Smooth muscle cell (in vitro differentiated cells): ENCODE results near the gene SLC25A22. TPM values are rescaled to one million over a fixed set of nuclear protein-coding genes. Genes with fewer than 3 reads are reported as not detected.

Experiments used
- DNase-seq: peaks from one replicate; lab custom pipeline; 2025; ENCODE audit not compliant: unreplicated experiment; lab: John Stamatoyannopoulos, UW
- H2AFZ ChIP-seq: fragments of 200-600 bp; sonication (generic); 2 replicates; pipeline ENCODE4 v1.6.0; 2016; ENCODE audit warnings: antibody characterized with exemption, low read depth, mild to moderate bottlenecking
- H3F3A ChIP-seq: fragments of 200-600 bp; sonication (generic); 2 replicates; pipeline ENCODE4 v1.6.0; 2017; ENCODE audit warnings: antibody characterized with exemption, low read depth
- H3K27ac ChIP-seq: fragments of 200-600 bp; sonication (generic); 2 replicates; pipeline ENCODE4 v1.5.1; 2016; ENCODE audit warnings: low read depth, mild to moderate bottlenecking
- H3K27me3 ChIP-seq: fragments of 200-600 bp; sonication (generic); 2 replicates; pipeline ENCODE4 v1.6.1; 2016; ENCODE audit warnings: low read depth, mild to moderate bottlenecking
- H3K36me3 ChIP-seq: fragments of 200-600 bp; sonication (generic); 2 replicates; pipeline ENCODE4 v1.5.1; 2016; ENCODE audit warnings: low read depth
- H3K4me1 ChIP-seq: fragments of 200-600 bp; sonication (generic); 2 replicates; pipeline ENCODE4 v1.5.1; 2016; ENCODE audit warnings: low read depth
- H3K4me2 ChIP-seq: fragments of 200-600 bp; sonication (generic); 2 replicates; pipeline ENCODE4 v1.6.0; 2016; ENCODE audit warnings: mild to moderate bottlenecking
- H3K4me3 ChIP-seq: fragments of 200-600 bp; sonication (generic); 2 replicates; pipeline ENCODE4 v1.5.1; 2016; ENCODE audit warnings: mild to moderate bottlenecking
- H3K79me2 ChIP-seq: fragments of 200-600 bp; sonication (generic); 2 replicates; pipeline ENCODE4 v1.6.0; 2016; ENCODE audit warnings: low read depth, mild to moderate bottlenecking
- H3K9ac ChIP-seq: fragments of 200-600 bp; sonication (generic); 2 replicates; pipeline ENCODE4 v1.6.0; 2016; ENCODE audit warnings: low read depth
- H3K9me3 ChIP-seq: fragments of 200-600 bp; sonication (generic); replicated peaks from 2 replicates; pipeline ENCODE4 v1.5.1; 2016; ENCODE audit warnings: low read depth
- H4K20me1 ChIP-seq: fragments of 200-600 bp; sonication (generic); 2 replicates; pipeline ENCODE4 v1.6.0; 2016; ENCODE audit warnings: low read depth
- WGBS: methylation state at CpG from one replicate; pipeline ENCODE4 v1.1.7; 2016; ENCODE audit warnings: low lambda C conversion rate; 5-methylcytosine and 5-hydroxymethylcytosine counted together
- polyA plus RNA-seq: library from polyadenylated mRNA; unstranded; fragments of >200 nt; fragmentation: Nextera tagmentation; extraction: Ambion mirVana; gene quantifications from 2 replicates; pipeline ENCODE4 v1.2.1, GENCODE V29; 2016
- total RNA-seq: library from RNA; depleted of rRNA; stranded (reverse); fragments of >200 nt; gene quantifications from 2 replicates; pipeline ENCODE4 v1.2.3, GENCODE V29; 2014
- TF ChIP-seq, protein P1 (sequence below): fragments of 200-600 bp; sonication (generic); IDR thresholded peaks from 2 replicates; pipeline ENCODE4 v1.5.1; 2017; ENCODE audit warnings: borderline replicate concordance, mild to moderate bottlenecking, antibody characterized with exemption; ENCODE audit not compliant: insufficient read depth, poor library complexity, severe bottlenecking

SLC25A22 gene
- total and polyA plus RNA-seq, 2 experiments from 2014 or later = 6.9 to 25.2 TPM

DNA sequence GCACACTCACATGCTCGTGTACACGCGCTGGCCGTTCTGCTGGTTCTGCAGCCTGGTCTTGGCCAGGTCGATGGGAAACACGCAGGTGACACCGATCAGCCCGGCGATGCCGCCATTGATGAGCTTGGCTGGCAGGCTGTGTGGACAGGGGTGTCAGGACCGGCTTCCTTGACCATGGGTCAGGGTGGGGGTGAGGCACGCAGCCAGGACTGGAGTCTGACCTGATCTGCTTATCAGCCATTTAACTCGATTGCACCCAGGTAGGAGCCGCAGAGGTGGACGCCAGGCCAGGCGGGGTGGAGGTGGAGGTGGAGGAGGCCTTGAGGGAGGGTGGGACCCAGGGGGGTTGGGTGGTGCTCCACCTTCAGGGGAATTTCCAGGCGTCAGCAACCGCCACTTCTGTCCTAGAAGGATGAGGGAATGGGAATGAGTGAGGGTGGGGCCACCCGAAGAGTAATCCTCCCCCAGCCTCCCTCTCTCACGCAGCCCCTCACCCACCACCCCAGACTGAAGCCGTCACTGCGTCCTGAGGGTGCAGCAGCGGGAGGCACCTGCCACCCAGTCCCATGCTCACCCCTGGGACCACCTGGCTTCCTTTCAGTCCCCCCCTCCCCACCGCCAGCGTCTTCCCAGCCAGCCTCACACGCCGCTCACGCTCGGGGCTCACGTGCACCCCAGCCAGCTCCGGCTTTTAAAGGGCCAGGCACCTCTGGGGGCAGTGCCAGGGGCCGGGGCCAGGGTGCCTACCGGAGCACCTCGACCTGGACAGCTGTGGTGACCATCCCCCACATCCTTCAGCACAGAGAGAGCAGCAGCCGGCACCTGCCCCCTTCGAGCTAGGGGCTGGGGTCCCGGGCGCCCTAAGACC is 3.1 kb downstream of the SLC25A22 start:
- H2AFZ ChIP-seq = no peak overlapping the region
- no peak for DNase-seq

DNA sequence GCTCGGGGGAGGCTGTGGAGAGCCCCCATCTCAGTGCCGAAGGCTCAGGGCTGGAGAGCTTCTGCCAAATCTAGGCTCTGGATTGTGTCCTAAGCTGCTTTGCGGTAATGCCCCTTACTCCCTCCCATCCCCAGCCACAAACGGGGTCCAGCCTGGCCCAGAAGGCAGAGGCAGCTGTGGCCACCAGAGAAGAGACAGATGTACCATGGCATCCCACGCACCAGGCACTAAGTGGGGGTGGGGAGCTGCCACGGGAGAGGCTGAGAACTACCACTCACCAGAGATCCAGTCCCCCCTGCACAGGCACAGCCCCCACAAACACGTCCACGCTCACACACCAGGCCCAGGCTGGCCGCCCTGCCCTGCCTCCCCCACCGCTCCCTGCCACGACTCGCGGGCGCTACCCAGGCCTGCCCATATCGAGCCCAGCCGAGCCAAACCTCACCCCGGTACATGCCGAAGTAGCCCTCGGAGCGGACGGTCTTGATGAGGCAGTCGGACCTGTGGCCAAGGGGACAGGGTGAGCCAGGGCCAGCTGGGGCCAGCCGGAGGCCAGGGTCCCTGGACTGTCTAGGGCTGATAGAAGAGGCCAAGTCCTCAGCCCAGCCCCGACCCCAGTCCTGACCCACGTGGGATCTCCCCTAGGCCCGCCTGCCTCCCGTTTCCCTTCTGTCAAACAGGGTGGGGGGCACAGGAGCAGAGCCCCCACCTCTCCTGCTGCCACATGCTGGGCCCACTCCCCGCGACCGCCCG is 3.9 kb downstream of the SLC25A22 start:
- Histone ChIP-seq H3K4me3 (no peak overlapping the region), H2AFZ (no peak overlapping the region), H3K79me2 (no peaks in the 10 kb centered on the region), H3K27me3 (no peaks in the 10 kb centered on the region), H3K4me1 (peaks cover 16% of the 10 kb centered on the region), H4K20me1 (peaks cover 21% of the 10 kb centered on the region), H3K9me3 (no peaks in the 10 kb centered on the region), H3K4me2 (no peak overlapping the region), H3K9ac (no peak overlapping the region), H3K27ac (no peak overlapping the region), H3F3A (peaks cover 9% of the 10 kb centered on the region), H3K36me3 (no peaks in the 10 kb centered on the region)
- WGBS = 95% methylated on average over 23 of the region's 31 CpGs
- no peak for DNase-seq
- TF ChIP-seq, protein P1, sequence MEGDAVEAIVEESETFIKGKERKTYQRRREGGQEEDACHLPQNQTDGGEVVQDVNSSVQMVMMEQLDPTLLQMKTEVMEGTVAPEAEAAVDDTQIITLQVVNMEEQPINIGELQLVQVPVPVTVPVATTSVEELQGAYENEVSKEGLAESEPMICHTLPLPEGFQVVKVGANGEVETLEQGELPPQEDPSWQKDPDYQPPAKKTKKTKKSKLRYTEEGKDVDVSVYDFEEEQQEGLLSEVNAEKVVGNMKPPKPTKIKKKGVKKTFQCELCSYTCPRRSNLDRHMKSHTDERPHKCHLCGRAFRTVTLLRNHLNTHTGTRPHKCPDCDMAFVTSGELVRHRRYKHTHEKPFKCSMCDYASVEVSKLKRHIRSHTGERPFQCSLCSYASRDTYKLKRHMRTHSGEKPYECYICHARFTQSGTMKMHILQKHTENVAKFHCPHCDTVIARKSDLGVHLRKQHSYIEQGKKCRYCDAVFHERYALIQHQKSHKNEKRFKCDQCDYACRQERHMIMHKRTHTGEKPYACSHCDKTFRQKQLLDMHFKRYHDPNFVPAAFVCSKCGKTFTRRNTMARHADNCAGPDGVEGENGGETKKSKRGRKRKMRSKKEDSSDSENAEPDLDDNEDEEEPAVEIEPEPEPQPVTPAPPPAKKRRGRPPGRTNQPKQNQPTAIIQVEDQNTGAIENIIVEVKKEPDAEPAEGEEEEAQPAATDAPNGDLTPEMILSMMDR = no peak

More for the DNA sequence above, 3.1 kb downstream of the SLC25A22 start:
- Histone ChIP-seq H3K27ac (no peak overlapping the region), H4K20me1 (peaks cover 18% of the 10 kb centered on the region), H3K4me3 (no peak overlapping the region), H3K4me2 (no peak overlapping the region), H3K9me3 (no peaks in the 10 kb centered on the region), H3K27me3 (no peaks in the 10 kb centered on the region), H3F3A (peaks cover 9% of the 10 kb centered on the region), H3K9ac (no peak overlapping the region), H3K36me3 (no peaks in the 10 kb centered on the region), H3K4me1 (peaks cover 16% of the 10 kb centered on the region), H3K79me2 (no peaks in the 10 kb centered on the region)
- 95% methylated on average over 27 of the region's 38 CpGs for WGBS
- TF ChIP-seq, protein P1 = no peak

DNA sequence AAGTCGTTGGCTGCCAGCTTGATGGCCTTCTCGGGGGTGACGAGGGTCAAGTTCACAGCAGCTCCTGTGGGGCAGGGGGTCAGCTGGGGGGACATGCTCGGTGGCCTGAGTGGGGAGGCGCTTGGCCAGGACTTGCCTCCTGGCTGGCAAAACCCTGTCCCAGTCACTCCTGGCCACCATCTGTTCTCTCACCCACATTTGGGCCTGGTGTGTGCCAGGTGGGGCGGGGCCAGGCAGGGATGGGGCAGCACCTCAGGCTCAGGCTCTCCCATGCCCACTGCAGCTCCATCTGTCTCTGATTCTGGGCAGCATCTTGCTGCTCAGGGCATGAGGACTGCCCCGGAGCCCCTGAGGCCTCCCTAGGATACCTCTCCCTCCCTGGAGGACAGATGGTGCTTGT is 4.5 kb downstream of the SLC25A22 start:
- WGBS = 96% methylated on average over 7 of the region's 7 CpGs
- peaks cover 16% of the 10 kb centered on the region for H3K4me1 ChIP-seq
- H2AFZ ChIP-seq = no peak overlapping the region
- H3K9ac ChIP-seq = no peak overlapping the region
- H3K27ac ChIP-seq = no peak overlapping the region
- peaks cover 9% of the 10 kb centered on the region for H3F3A ChIP-seq
- DNase-seq = no peak
- H3K9me3 ChIP-seq = no peaks in the 10 kb centered on the region
- H3K27me3 ChIP-seq = no peaks in the 10 kb centered on the region
- H4K20me1 ChIP-seq = peaks cover 21% of the 10 kb centered on the region
- H3K79me2 ChIP-seq = no peaks in the 10 kb centered on the region
- no peaks in the 10 kb centered on the region for H3K36me3 ChIP-seq
- no peak overlapping the region for H3K4me2 ChIP-seq
- H3K4me3 ChIP-seq = no peak overlapping the region
- TF ChIP-seq, protein P1 = no peak
